ENCODE data around the gene ITIH5.
"Not testable (repeated sequence)": the region's sequence is repeated elsewhere in the genome, so short reads cannot be mapped to it uniquely, and the experiment has no call there.

ITIH5 gene

GRCh38 chr10:7687228-7687907 lies 20.6 kb upstream of the ITIH5 start:
- DNase-seq = peak; percentile 87

GRCh38 chr10:7686351-7687171 lies 19.8 kb upstream of the ITIH5 start:
- DNase-seq = no peak

GRCh38 chr10:7680078-7680477 lies 13.3 kb upstream of the ITIH5 start:
- not testable (repeated sequence) for DNase-seq

- no peak for DNase-seq
Measured at GRCh38 chr10:7679256-7679655, 12.5 kb upstream of the ITIH5 start.

GRCh38 chr10:7672341-7673134 lies 5.8 kb upstream of the ITIH5 start:
- DNase-seq = no peak

- DNase-seq = no peak
Measured at GRCh38 chr10:7670157-7670556, 3.4 kb upstream of the ITIH5 start.

GRCh38 chr10:7667262-7668141 lies 736 bp upstream of the ITIH5 start:
- no peak for DNase-seq

- DNase-seq = no peak
Measured at GRCh38 chr10:7665767-7666166, 999 bp downstream of the ITIH5 start.

- DNase-seq = no peak
Measured at GRCh38 chr10:7664707-7665106, 2.1 kb downstream of the ITIH5 start.

- no peak for DNase-seq
Measured at GRCh38 chr10:7662522-7662921, 4.2 kb downstream of the ITIH5 start.

- peak; percentile 6 for DNase-seq
Measured at GRCh38 chr10:7659560-7659959, 7.2 kb downstream of the ITIH5 start.

GRCh38 chr10:7657552-7657951 lies 9.2 kb downstream of the ITIH5 start:
- no peak for DNase-seq

- not testable (repeated sequence) for DNase-seq
Measured at GRCh38 chr10:7657079-7657478, 9.7 kb downstream of the ITIH5 start.

GRCh38 chr10:7651853-7652470 lies 14.8 kb downstream of the ITIH5 start:
- no peak for DNase-seq

- DNase-seq = peak; percentile 23
Measured at GRCh38 chr10:7649673-7650300, 17.0 kb downstream of the ITIH5 start.

- no peak for DNase-seq
Measured at GRCh38 chr10:7647062-7647664, 19.6 kb downstream of the ITIH5 start.

- DNase-seq = no peak
Measured at GRCh38 chr10:7642491-7643011, 24.2 kb downstream of the ITIH5 start.

GRCh38 chr10:7635408-7636125 lies 31.2 kb downstream of the ITIH5 start:
- DNase-seq = no peak

- no peak for DNase-seq
Measured at GRCh38 chr10:7634142-7634894, 32.4 kb downstream of the ITIH5 start.
